Measurements from ENCODE around the gene C4orf17.

DNA sequence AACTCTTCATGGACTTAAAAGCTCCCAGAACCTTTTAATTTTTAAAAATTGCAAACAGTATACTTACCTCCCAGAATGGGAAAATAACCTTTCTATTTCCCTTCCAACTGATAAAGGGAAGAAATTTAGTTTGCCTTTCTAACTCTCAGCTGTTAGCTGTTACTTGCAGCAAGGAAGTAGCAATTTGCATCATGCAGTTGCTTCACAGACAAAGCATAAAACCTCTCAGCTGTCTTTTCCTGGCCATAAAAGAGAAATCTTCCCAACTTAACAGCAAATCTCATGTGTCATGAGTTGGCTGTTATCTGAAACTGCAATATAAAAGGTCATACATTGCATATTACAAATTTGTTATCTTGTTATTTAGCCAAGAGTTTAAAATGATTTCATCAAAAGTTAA is 18.4 kb downstream of the C4orf17 start:
- no peak for TF ChIP-seq CTCF (IDR thresholded peaks at IDR 0.05 in 4 of 5, conservative IDR thresholded peaks at IDR 0.05 in 1 of 5)
- no peak for TF ChIP-seq POLR2A (IDR thresholded peaks at IDR 0.05)
